Measurements from ENCODE around the gene LRRC49.

GRCh38 chr15:70907784-70908471 is 15.3 kb downstream of the LRRC49 start:
- TF ChIP-seq GATA2 (IDR thresholded peaks at IDR 0.05; ENCODE audit: low read depth, low read length) (no peak), GATA3 (IDR thresholded peaks at IDR 0.05; ENCODE audit: low read depth, low read length) (no peak)

Data from SH-SY5Y (cell line).